ENCODE results near the gene MED26. TPM values are rescaled to one million over a fixed set of nuclear protein-coding genes. Genes with fewer than 3 reads are reported as not detected.

MED26 gene
- total RNA-seq, 2 experiments from 2014 or later = 12.0 to 14.5 TPM

DNA sequence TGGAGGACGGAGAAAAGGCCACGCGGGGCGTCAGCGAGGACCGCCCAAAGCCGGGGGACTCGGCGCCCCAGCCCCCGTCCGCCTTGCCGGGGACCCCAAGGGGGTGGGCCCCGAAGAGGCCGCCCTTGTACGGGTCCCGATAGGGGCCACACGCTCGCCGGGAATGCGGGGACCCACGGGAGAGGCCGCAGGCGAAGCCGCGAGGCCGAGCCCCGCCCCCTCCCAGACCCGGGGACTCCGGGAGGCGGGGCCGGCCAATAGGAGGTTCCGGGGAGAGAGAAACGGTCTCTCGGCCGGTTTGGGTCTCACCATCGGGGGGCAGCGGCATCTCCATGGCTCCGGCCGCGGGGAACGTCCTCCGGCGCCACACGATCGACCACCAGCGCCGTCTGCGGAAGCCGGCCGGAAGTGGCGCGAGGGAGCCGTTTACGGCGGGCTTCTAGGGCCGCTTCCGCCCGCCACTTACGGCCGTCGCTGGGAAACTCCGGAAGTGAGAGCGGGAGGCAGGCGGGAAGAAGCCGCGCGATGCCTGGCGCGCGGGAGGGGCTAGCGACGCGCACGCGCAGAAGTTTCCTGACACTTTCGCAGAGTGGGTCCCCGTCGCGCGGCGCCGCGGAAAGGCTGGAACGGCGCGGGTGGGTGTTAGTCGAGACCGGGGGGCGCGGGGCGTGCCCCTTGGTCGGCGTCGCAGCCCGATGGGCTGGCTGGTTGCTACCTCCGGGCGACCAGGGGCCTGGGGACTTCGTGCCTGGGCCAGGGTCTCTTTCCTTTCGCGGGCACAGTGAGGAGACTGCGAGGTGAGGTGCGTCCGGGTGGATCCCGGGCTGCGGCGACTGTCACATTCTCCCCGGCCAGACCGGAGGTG is 85.7 kb downstream of the MED26 start, which contains the start of gene CHERP:
Gene CHERP, minus strand, starts transcription at position 393 of the 865 bp plus-strand sequence. Its CDS starts 59 bp downstream, at position 334.
- Mint-ChIP-seq H3K27ac (peak within 1 kb of the TSS; percentile 81), H3K4me1 (ENCODE audit: low read depth) (peaks cover 53% of the 10 kb centered on the region), H3K27me3 (no peaks in the 10 kb centered on the region), H3K4me3 (peak within 1 kb of the TSS; percentile 84), H3K9me3 (no peaks in the 10 kb centered on the region), H3K36me3 (peaks cover 35% of the 10 kb centered on the region)
- CTCF ChIA-PET = interaction anchor here (0.9 to 1.0 kb wide), 2 partner anchors 42 to 46 kb away, joined by 3 read pairs; no protein-coding TSS in a partner anchor
- POLR2A ChIA-PET = interaction anchor here (0.6 to 1.9 kb wide), 8 partner anchors 30 to 358 kb away, joined by 3 to 8 read pairs (median 4); partner anchors contain the start of genes MED26, SLC35E1, SMIM7 and TMEM38A
- intact Hi-C loops (cut with micrococcal nuclease) = loop anchor here (1.0 to 5.0 kb wide), 6 partner anchors 31 to 118 kb away; partner anchors contain the start of genes C19orf44, CALR3, MED26 and SLC35E1
- peak; percentile 96 for DNase-seq

DNA sequence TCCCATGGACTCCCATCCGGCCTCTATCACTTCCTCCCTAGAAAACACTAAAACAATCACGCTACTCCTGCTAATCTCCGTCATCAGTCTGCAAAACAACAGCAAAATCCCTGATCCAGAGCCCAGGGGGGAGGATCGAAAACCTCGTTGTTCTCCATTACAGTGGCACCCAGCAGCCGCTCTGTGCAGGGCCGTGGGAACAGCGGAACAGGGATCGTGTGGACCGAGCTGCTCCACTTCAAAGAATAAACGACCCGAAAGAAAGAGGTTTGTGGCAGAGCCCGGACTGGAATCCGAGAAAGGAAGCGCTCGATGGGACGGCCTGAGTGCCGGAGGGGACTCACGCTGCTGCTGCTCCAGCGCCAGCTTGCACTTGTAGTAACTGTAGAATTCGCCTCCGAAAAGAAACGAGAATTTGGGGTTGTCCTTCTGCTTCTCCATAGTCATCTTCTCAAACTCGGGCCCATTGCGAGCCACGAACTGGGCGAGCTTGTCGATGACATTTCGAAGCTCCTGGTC is 86.4 kb downstream of the MED26 start:
- Mint-ChIP-seq H3K27me3 (no peaks in the 10 kb centered on the region), H3K27ac (peak overlapping the region; percentile 77), H3K9me3 (no peaks in the 10 kb centered on the region), H3K4me1 (ENCODE audit: low read depth) (peaks cover 52% of the 10 kb centered on the region), H3K4me3 (peak overlapping the region; percentile 84), H3K36me3 (peaks cover 37% of the 10 kb centered on the region)
- ChIA-PET POLR2A (interaction anchor here (1.9 kb wide), 1 partner anchor 86 kb away, joined by 8 read pairs; the partner anchor contains the start of gene MED26), CTCF (interaction anchor here (0.9 kb wide), 1 partner anchor 46 kb away, joined by 3 read pairs; no protein-coding TSS in a partner anchor)
- intact Hi-C loops (cut with micrococcal nuclease) = loop anchor here (1.0 to 5.0 kb wide), 6 partner anchors 31 to 119 kb away; partner anchors contain the start of genes C19orf44, CALR3, MED26 and SLC35E1
- DNase-seq = peak; percentile 39

DNA sequence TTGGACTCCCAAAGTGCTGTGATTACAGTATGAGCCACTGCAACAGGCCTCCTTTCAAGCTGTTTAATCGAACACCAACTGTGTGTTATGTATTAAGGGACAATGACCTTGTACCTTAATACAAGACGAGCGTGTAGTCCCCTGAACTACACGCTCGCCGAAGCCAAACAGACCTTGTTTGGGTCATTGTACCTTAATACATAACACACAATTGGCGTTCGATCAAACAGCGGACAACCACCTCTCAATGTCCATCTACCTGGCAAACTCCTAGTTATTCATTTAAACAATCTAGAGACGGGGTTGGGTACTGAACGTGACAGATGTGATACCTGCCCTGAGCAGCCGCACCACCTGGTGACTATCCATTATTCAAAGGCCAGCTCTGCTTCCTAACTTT is 87.1 kb downstream of the MED26 start:
- H3K27ac Mint-ChIP-seq = peak overlapping the region; percentile 77
- H3K36me3 Mint-ChIP-seq = peaks cover 41% of the 10 kb centered on the region
- ChIA-PET POLR2A (no interaction called here), CTCF (no interaction called here)
- no peaks in the 10 kb centered on the region for H3K9me3 Mint-ChIP-seq
- DNase-seq = no peak
- H3K4me3 Mint-ChIP-seq = peak overlapping the region; percentile 84
- H3K4me1 Mint-ChIP-seq (ENCODE audit: low read depth) = peaks cover 52% of the 10 kb centered on the region
- intact Hi-C loops (cut with micrococcal nuclease) = loop anchor here (5.0 kb wide), 1 partner anchor 94 kb away; no protein-coding TSS in a partner anchor
- H3K27me3 Mint-ChIP-seq = no peaks in the 10 kb centered on the region

DNA sequence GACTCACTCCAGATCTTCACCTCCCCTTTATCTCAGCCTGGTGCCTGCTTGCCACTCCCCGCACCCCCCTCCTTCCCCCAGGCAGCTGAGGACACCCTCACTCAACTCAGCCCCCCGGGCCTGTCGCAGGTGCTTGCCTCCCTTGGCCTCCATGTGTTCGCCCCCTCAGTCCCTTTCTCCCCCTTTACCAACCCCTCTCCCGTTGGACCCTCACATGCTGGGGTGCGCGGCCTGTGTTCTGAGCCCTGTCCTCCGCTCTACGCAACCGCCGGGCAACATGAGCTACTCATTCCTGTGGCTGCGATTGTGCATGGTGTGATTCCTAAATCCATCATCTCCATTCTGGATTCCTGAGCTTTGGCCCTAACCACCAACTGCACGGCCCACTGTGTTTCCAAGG is 90.9 kb downstream of the MED26 start:
- CTCF ChIA-PET = no interaction called here
- Mint-ChIP-seq H3K4me1 (ENCODE audit: low read depth) (peaks cover 34% of the 10 kb centered on the region), H3K27me3 (no peaks in the 10 kb centered on the region), H3K36me3 (peaks cover 50% of the 10 kb centered on the region), H3K4me3 (no peak overlapping the region), H3K9me3 (no peaks in the 10 kb centered on the region), H3K27ac (peak overlapping the region; percentile 38)
- POLR2A ChIA-PET = no interaction called here
- intact Hi-C loops (cut with micrococcal nuclease) = no loop called here
- DNase-seq = no peak

DNA sequence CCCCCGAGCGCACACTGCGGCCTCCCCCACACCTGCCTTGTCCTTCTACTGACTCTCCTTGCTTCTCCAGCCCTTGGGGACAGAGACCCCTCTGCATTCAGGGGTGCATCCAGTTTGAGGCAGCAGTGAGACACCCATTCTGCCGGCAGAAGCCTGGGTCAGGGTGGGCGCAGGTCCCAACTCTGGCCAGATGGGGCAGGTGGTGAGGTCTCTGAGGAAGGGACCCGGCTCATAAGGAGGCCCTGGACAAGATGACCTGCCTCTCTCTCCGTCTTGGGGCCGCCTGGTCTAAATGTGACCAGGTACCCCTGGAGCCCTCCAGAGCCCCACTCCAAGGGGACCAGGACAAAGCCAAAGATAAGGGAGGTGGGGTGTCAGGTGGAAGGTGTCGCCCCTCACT is 91.9 kb downstream of the MED26 start:
- ChIA-PET POLR2A (no interaction called here), CTCF (no interaction called here)
- no peak overlapping the region for H3K27ac Mint-ChIP-seq

DNA sequence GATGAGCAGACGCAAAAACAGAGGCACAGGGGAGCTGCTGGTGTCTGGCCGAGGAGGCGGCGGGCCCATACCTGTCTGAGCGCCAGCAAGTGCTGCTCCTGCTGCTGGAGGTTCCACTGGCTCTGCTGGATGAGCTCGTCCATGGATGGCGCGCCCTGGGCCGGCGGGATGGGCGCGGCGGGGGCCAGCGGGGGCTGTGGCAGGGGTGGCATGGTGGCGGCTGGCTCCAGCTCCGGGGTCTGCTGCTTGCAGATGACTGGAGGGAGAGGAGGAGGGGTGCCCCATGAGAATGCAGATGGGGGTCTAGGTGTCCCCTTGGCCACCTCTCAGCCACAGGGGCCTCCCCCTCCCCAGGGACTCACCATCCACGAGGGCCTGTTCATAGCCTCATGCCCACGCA is 92.6 kb downstream of the MED26 start:
- Mint-ChIP-seq H3K27ac (no peak overlapping the region), H3K4me3 (no peak overlapping the region), H3K9me3 (no peaks in the 10 kb centered on the region), H3K27me3 (no peaks in the 10 kb centered on the region), H3K36me3 (peaks cover 53% of the 10 kb centered on the region), H3K4me1 (ENCODE audit: low read depth) (peaks cover 26% of the 10 kb centered on the region)
- intact Hi-C loops (cut with micrococcal nuclease) = no loop called here
- DNase-seq = no peak
- CTCF ChIA-PET = no interaction called here
- POLR2A ChIA-PET = no interaction called here

More for the DNA sequence above, 91.9 kb downstream of the MED26 start:
- intact Hi-C loops (cut with micrococcal nuclease) = no loop called here
- DNase-seq = no peak
- Mint-ChIP-seq H3K4me3 (no peak overlapping the region), H3K36me3 (peaks cover 54% of the 10 kb centered on the region), H3K4me1 (ENCODE audit: low read depth) (peaks cover 30% of the 10 kb centered on the region), H3K27me3 (no peaks in the 10 kb centered on the region), H3K9me3 (no peaks in the 10 kb centered on the region)

DNA sequence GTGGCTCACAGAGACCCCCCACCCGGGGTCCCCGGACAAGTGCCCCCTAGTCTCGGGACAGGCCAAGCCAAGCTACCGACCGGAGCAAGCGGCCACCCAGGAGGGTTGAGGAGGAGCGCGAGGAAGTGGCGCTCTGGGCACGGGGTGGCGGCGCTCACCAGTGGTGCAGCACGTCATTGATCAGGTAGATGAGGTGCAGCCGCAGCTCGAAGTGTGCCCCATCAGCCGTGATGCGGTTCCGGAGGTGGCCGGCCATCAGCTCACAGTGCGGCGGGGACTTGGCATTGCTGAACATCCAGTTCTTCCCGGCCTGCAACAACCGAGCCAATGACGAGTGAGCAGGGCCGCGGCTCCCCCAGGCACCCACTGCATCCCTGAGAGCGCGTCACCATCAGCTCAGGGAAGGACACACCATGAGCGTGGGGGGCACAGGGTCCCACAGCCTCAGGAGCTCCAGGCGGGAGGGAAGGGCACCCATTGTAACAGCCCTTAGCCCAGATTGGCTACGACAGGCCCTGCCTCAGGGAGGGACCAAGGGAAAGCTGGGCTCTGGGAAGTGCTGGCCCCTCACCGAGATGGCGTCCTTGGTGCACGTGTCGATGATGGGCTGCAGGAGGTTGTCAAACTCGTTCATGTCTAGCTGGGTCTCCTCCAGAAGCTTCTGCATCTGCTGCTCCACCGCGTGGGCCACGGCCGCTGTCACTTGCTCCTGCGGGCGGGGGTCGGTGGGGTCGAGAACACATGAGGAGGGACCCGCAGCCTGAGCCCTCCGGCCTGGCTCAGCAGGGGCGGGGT is 95.4 kb downstream of the MED26 start:
- no peak for DNase-seq
- POLR2A ChIA-PET = no interaction called here

DNA sequence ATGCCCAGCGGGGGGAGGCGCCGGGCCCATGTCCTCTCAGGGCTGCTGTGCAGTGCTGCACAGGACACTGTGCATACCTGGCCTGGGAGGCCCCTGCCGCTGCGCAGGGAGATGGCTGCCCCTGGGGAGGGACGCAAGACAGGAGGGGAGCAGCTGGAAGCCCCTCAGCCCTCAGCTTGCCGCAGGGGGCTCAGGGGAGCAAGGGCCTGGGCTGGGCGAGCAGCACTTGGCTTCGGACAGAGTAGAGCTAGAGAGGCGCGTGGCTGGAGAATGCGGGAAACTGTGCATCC is 96.7 kb downstream of the MED26 start:
- H3K36me3 Mint-ChIP-seq = peaks cover 48% of the 10 kb centered on the region
- H3K27me3 Mint-ChIP-seq = no peaks in the 10 kb centered on the region
- ChIA-PET POLR2A (no interaction called here), CTCF (no interaction called here)
- no peak overlapping the region for H3K27ac Mint-ChIP-seq
- no peak for DNase-seq
- no peaks in the 10 kb centered on the region for H3K9me3 Mint-ChIP-seq
- no peaks in the 10 kb centered on the region for H3K4me1 Mint-ChIP-seq (ENCODE audit: low read depth)
- no peak overlapping the region for H3K4me3 Mint-ChIP-seq
- intact Hi-C loops (cut with micrococcal nuclease) = no loop called here

More for the DNA sequence above, 95.4 kb downstream of the MED26 start:
- no peak overlapping the region for H3K27ac Mint-ChIP-seq
- H3K9me3 Mint-ChIP-seq = no peaks in the 10 kb centered on the region
- CTCF ChIA-PET = interaction anchor here (0.6 kb wide), 1 partner anchor 46 kb away, joined by 3 read pairs; no protein-coding TSS in a partner anchor
- H3K4me3 Mint-ChIP-seq = no peak overlapping the region
- intact Hi-C loops (cut with micrococcal nuclease) = no loop called here
- H3K36me3 Mint-ChIP-seq = peaks cover 47% of the 10 kb centered on the region
- H3K27me3 Mint-ChIP-seq = no peaks in the 10 kb centered on the region
- H3K4me1 Mint-ChIP-seq (ENCODE audit: low read depth) = peaks cover 6% of the 10 kb centered on the region

DNA sequence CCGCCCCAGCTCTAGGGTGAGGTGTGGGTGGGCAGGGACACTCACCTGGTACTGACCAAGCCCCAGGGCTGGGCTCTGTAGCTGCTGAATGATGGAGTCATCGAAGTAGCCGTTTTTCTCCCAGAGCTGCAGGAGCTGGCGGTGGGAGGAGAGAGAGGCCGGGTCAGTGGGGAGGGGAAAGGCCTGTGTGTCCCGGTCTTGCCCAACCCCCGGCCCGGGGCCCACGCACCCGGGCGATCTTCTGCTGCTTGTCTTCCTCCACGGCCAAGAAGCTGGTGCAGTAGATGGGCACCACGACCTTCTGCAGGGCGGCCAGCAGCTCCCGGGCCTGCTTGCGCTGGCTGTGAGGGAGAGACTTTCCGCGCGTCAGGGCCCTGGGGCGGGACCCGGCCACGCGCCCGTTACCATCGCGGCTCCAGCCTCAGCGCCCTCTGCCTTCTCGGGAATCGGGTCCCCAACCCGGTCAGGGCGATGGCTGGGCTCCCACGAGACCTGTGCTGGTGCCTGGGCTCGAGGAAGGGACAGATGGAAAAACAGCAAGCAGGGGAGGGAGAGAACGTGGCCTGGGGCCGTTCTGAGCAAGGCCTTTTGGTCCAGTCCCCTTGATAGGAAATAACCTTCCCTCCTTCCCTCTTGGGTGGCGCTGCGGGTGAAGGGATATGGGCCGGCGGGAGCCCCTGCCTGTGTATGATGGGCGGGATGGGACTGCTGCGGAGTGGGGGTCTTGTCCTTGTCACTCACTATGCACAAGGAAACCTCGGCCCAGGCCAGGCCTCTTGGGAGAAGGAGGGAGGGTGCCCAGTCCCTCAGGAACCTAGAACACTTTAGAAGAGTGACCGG is 97.2 kb downstream of the MED26 start:
- H3K27me3 Mint-ChIP-seq = no peaks in the 10 kb centered on the region
- H3K4me1 Mint-ChIP-seq (ENCODE audit: low read depth) = no peaks in the 10 kb centered on the region
- no peaks in the 10 kb centered on the region for H3K9me3 Mint-ChIP-seq
- DNase-seq = no peak
- no peak overlapping the region for H3K27ac Mint-ChIP-seq
- POLR2A ChIA-PET = no interaction called here
- no peak overlapping the region for H3K4me3 Mint-ChIP-seq
- CTCF ChIA-PET = no interaction called here
- peaks cover 47% of the 10 kb centered on the region for H3K36me3 Mint-ChIP-seq
- intact Hi-C loops (cut with micrococcal nuclease) = no loop called here

DNA sequence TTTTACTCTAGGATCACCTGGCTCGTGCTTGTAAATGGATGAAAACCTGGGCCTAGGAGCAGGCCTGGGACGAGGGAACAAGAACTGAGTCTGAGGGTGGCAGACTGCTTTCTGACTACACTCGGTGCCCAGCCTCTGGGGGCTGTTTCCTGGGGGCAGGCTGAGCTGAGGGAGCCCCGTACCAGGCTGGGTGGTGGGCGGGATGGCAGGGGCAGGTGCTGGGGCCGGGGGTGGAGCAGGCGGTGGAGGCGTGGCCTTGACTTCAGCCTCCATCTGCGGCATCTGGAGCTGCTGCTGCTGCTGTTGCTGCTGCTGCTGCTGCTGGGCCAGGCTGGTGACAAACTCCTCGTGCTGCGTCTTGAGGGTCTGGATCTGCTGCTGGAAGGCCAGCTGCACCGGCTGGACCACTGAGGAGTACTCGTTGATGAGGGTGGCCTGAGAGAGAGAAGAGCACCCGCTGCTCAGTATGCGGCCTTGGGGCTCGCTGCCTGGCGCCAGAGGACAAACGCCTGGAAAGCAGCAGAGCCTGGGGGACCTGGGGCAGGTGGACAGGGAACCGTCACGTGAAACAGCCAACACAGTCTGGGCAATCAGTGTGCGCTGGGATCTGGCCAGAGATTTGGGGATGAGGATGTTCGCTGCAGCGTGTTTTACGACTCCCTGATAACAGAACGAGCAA is 98.4 kb downstream of the MED26 start:
- ChIA-PET POLR2A (no interaction called here), CTCF (no interaction called here)
- H3K4me3 Mint-ChIP-seq = no peak overlapping the region
- no peaks in the 10 kb centered on the region for H3K4me1 Mint-ChIP-seq (ENCODE audit: low read depth)
- H3K27ac Mint-ChIP-seq = no peak overlapping the region
- H3K27me3 Mint-ChIP-seq = no peaks in the 10 kb centered on the region
- no peaks in the 10 kb centered on the region for H3K9me3 Mint-ChIP-seq
- no peak for DNase-seq
- peaks cover 46% of the 10 kb centered on the region for H3K36me3 Mint-ChIP-seq
- intact Hi-C loops (cut with micrococcal nuclease) = no loop called here

DNA sequence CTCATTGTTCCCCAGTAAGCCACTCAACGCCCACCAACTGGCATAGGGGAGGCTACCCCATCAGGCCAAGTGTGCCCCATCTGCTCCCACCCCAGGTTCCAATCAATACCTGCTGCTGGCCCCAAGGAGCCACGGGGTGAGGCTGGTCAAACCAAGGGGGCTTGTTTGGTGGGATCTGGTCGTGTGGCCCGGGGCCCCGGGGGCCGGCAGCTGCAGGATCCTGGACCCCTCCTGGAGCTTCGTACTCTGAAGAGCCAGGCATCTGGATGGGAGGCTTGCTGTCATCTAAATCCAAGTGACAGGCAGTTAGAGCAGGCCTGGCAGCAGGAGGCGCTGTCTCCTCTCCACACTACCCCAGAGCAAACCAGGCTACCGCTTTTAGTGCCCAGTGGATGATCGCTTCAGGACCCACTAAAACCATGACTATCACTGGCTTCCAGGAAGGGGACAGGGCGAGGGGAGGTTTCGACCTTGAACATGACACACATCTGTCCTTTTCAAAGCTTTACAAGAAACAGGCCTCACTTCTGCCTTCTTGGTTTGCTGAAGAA is 100.0 kb downstream of the MED26 start:
- ChIA-PET POLR2A (no interaction called here), CTCF (interaction anchor here (0.6 to 1.1 kb wide), 5 partner anchors 13 to 100 kb away, joined by 3 to 5 read pairs (median 3); partner anchors contain the start of gene MED26)
- no peak overlapping the region for H3K27ac Mint-ChIP-seq
- no peaks in the 10 kb centered on the region for H3K9me3 Mint-ChIP-seq
- peak; percentile 67 for DNase-seq
- no peaks in the 10 kb centered on the region for H3K4me1 Mint-ChIP-seq (ENCODE audit: low read depth)
- peaks cover 39% of the 10 kb centered on the region for H3K36me3 Mint-ChIP-seq
- no peak overlapping the region for H3K4me3 Mint-ChIP-seq
- intact Hi-C loops (cut with micrococcal nuclease) = loop anchor here (1.0 kb wide), 1 partner anchor 84 kb away; no protein-coding TSS in a partner anchor
- no peaks in the 10 kb centered on the region for H3K27me3 Mint-ChIP-seq
